CD4-positive, alpha-beta memory T cell (primary cell): ENCODE measurements around the gene SAMD4A. TPM values are rescaled to one million over a fixed set of nuclear protein-coding genes. Genes with fewer than 3 reads are reported as not detected.

Experiments
- CTCF ChIA-PET: fragments of 350-600 bp; sonication (Branson Sonifier 250); formaldehyde crosslinking; loops from one replicate; lab custom pipeline; 2021; ENCODE audit warnings: inconsistent platforms; ENCODE audit not compliant: partially characterized antibody; lab: Charles Lee
- POLR2A ChIA-PET: fragments of 350-600 bp; sonication (Branson Sonifier 250); formaldehyde crosslinking; loops from one replicate; lab custom pipeline; 2021; ENCODE audit not compliant: partially characterized antibody; lab: Charles Lee
- DNase-seq, 5 donors: peaks; one replicate each; pipeline versions ENCODE4 v3.0.0 to v3.0.0-alpha.2; 2020 to 2022; ENCODE audit warnings: mixed read lengths in 1 of 5
- H3K27ac ChIP-seq: one replicate; pipeline ENCODE4 v1.7.0; 2013; ENCODE audit warnings: low read depth, low read length
- H3K27me3 ChIP-seq: 2 replicates; pipeline ENCODE4 v1.7.0; 2013; ENCODE audit warnings: mild to moderate bottlenecking, low read length, moderate library complexity; ENCODE audit not compliant: insufficient read depth
- H3K36me3 ChIP-seq: 2 replicates; pipeline ENCODE4 v1.7.0; 2013; ENCODE audit warnings: mild to moderate bottlenecking, low read length, moderate library complexity; ENCODE audit not compliant: insufficient read depth
- H3K4me1 ChIP-seq: 2 replicates; pipeline ENCODE4 v1.7.0; 2013; ENCODE audit warnings: mild to moderate bottlenecking, low read length, moderate library complexity; ENCODE audit not compliant: insufficient read depth
- H3K4me3 ChIP-seq, 2 donors: one replicate each; pipeline ENCODE4 v1.7.0; 2013; ENCODE audit warnings: low read length in 2 of 2, mild to moderate bottlenecking in 1 of 2
- H3K9me3 ChIP-seq, 2 donors: one replicate each; pipeline ENCODE4 v1.7.0; 2013; ENCODE audit warnings: low read length in 2 of 2, control low read depth in 1 of 2; ENCODE audit not compliant: control insufficient read depth in 1 of 2
- H3K27ac Mint-ChIP-seq, 7 donors: one replicate each; pipeline ENCODE4 v1.8.0; 2020 to 2021; ENCODE audit warnings: mixed read lengths in 7 of 7, mild to moderate bottlenecking in 6 of 7, inconsistent platforms in 3 of 7, moderate library complexity in 3 of 7
- H3K27me3 Mint-ChIP-seq, 2 donors: one replicate each; pipeline ENCODE4 v1.8.0; 2020 to 2021; ENCODE audit warnings: mixed read lengths in 2 of 2
- H3K36me3 Mint-ChIP-seq, 2 donors: one replicate each; pipeline ENCODE4 v1.8.0; 2020 to 2021; ENCODE audit warnings: mixed read lengths in 2 of 2, inconsistent platforms in 1 of 2, mild to moderate bottlenecking in 1 of 2
- H3K4me1 Mint-ChIP-seq, 4 donors: one replicate each; pipeline ENCODE4 v1.8.0; 2020 to 2021; ENCODE audit warnings: mixed read lengths in 4 of 4, mild to moderate bottlenecking in 1 of 4
- H3K4me3 Mint-ChIP-seq, 8 donors: one replicate each; pipeline ENCODE4 v1.8.0; 2020 to 2021; ENCODE audit warnings: mixed read lengths in 8 of 8, mild to moderate bottlenecking in 7 of 8, moderate library complexity in 6 of 8, inconsistent platforms in 3 of 8
- H3K9me3 Mint-ChIP-seq, 8 donors: one replicate each; pipeline ENCODE4 v1.8.0; 2020 to 2021; ENCODE audit warnings: mixed read lengths in 8 of 8, mild to moderate bottlenecking in 5 of 8, inconsistent platforms in 3 of 8, moderate library complexity in 1 of 8
- intact Hi-C: fragments of 100-400 bp; cut with micrococcal nuclease; formaldehyde crosslinking; loops from one replicate; pipeline ENCODE4 v1.15.1; 2023
- polyA plus RNA-seq, 2 donors: library from polyadenylated mRNA; unstranded; fragments of 300-500 nt; fragmentation: Illumina TruSeq; gene quantifications; one replicate each; pipeline ENCODE4 v1.2.3, GENCODE V29; 2021
- total RNA-seq, 2 experiments: library from RNA; stranded (reverse); gene quantifications; one replicate each; pipeline ENCODE4 v1.2.3, GENCODE V29; 2021

The SAMD4A gene
- total and polyA plus RNA-seq, 4 experiments from 2014 or later = 0.72 to 1.4 (median 0.93) TPM; not detected in 1

DNA sequence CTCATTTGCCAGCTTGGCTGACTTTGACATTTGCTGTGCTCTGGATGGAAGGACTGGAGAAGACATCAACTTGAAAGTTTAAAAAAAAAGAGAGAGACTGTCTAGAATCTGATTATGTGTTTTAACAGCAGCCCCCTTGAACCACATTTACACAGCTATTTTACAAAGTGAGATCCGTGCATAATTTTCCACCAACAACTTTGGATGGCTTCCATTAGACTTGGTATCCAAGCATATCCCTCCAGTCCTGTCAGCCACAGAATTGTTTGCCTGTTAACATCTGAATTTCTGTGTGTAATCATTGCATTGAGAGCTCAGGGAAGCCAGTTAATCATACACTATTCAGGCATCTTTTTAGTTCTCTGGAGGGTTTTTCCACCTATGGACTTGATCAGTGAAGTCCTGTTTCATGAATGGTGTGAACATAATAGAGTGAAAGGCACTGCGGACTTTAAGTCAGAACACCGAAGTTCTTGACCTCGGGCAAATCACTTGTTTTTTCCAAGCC, 93.7 kb downstream of the SAMD4A start:
- Mint-ChIP-seq H3K36me3 (no peaks in the 10 kb centered on the region), H3K4me1 (no peaks in the 10 kb centered on the region), H3K27me3 (no peaks in the 10 kb centered on the region), H3K9me3 (no peaks in the 10 kb centered on the region), H3K27ac (no peak overlapping the region), H3K4me3 (no peak overlapping the region)
- H3K4me1 ChIP-seq = no peaks in the 10 kb centered on the region
- POLR2A ChIA-PET = no interaction called here
- no peak overlapping the region for H3K27ac ChIP-seq
- no peak for DNase-seq
- CTCF ChIA-PET = interaction anchor here (1.5 to 2.0 kb wide), 2 partner anchors 10 to 97 kb away, joined by 4 to 7 read pairs; no protein-coding TSS in a partner anchor
- no peaks in the 10 kb centered on the region for H3K9me3 ChIP-seq
- intact Hi-C loops = no loop called here
- H3K4me3 ChIP-seq = no peak overlapping the region
- H3K27me3 ChIP-seq = no peaks in the 10 kb centered on the region
- H3K36me3 ChIP-seq = no peaks in the 10 kb centered on the region

- Mint-ChIP-seq H3K27me3 (no peaks in the 10 kb centered on the region), H3K4me3 (no peak overlapping the region), H3K36me3 (no peaks in the 10 kb centered on the region), H3K4me1 (no peaks in the 10 kb centered on the region), H3K27ac (no peak overlapping the region), H3K9me3 (no peaks in the 10 kb centered on the region)
- Histone ChIP-seq H3K27me3 (no peaks in the 10 kb centered on the region), H3K36me3 (no peaks in the 10 kb centered on the region), H3K27ac (no peak overlapping the region), H3K9me3 (no peaks in the 10 kb centered on the region), H3K4me3 (no peak overlapping the region), H3K4me1 (no peaks in the 10 kb centered on the region)
- ChIA-PET CTCF (no interaction called here), POLR2A (no interaction called here)
- intact Hi-C loops = no loop called here
- no peak for DNase-seq
Measured at GRCh38 chr14:54662491-54663133, 95.7 kb downstream of the SAMD4A start.

GRCh38 chr14:54664961-54665360, 98.0 kb downstream of the SAMD4A start:
- Mint-ChIP-seq H3K4me3 (no peak overlapping the region), H3K27ac (no peak overlapping the region), H3K36me3 (no peaks in the 10 kb centered on the region), H3K27me3 (no peaks in the 10 kb centered on the region), H3K4me1 (peaks cover 5 to 6% (median 6%) of the 10 kb centered on the region in 4 donors), H3K9me3 (no peaks in the 10 kb centered on the region)
- intact Hi-C loops = no loop called here
- H3K4me3 ChIP-seq = no peak overlapping the region
- DNase-seq = no peak
- no peaks in the 10 kb centered on the region for H3K27me3 ChIP-seq
- ChIA-PET POLR2A (no interaction called here), CTCF (interaction anchor here (1.0 to 1.4 kb wide), 2 partner anchors 25 to 101 kb away, joined by 3 read pairs; no protein-coding TSS in a partner anchor)
- no peaks in the 10 kb centered on the region for H3K9me3 ChIP-seq
- peaks cover 6% of the 10 kb centered on the region for H3K4me1 ChIP-seq
- H3K36me3 ChIP-seq = no peaks in the 10 kb centered on the region
- H3K27ac ChIP-seq = no peak overlapping the region

- Histone ChIP-seq H3K9me3 (no peaks in the 10 kb centered on the region), H3K27me3 (no peaks in the 10 kb centered on the region), H3K4me1 (peaks cover 16% of the 10 kb centered on the region), H3K4me3 (no peak overlapping the region), H3K36me3 (no peaks in the 10 kb centered on the region), H3K27ac (no peak overlapping the region)
- H3K4me3 Mint-ChIP-seq = no peak overlapping the region
- ChIA-PET CTCF (interaction anchor here (1.4 kb wide), 1 partner anchor 102 kb away, joined by 3 read pairs; no protein-coding TSS in a partner anchor), POLR2A (no interaction called here)
- DNase-seq = no peak
- intact Hi-C loops = no loop called here
- H3K27ac Mint-ChIP-seq = no peak overlapping the region
- no peaks in the 10 kb centered on the region for H3K9me3 Mint-ChIP-seq
- no peaks in the 10 kb centered on the region for H3K36me3 Mint-ChIP-seq
- H3K27me3 Mint-ChIP-seq = no peaks in the 10 kb centered on the region
- H3K4me1 Mint-ChIP-seq = peaks cover 13 to 16% (median 15%) of the 10 kb centered on the region in 4 donors
Measured at GRCh38 chr14:54665946-54666345, 99.0 kb downstream of the SAMD4A start.

DNA sequence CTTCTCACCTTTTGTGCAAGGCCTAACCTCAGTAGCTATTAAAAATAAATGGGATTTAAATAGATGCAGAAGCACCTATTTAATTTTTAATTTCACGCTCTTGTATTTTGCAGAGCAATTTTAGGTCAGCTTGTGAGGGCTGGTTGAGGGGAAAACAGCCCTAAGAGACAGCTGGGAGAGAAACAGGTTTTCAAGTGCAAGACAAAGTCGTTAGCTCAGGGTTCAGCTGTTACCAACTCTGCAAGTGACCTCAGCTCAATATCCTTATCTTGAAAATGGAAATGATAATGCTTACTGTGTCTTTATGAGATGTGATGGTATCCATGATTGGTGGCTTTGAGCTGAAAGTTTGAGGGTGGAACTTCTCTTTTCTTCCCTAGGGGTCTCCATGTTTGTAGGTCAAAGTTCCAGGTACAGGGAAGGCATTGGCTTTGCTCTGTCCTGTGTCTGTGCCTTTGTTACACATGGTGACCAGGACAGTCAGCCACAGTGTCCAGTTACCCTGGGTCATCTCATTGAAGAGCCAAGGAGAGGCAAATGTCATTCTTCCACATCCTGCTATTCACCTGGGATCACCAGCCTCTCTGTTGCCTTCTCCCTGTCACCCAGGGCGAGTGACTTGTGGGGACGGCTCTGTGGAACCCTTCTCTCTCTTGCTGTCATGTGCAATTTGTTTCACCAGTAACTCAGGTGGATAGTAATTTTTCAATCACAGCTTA, 100.3 kb downstream of the SAMD4A start:
- no peak overlapping the region for H3K27ac ChIP-seq
- intact Hi-C loops = no loop called here
- POLR2A ChIA-PET = no interaction called here
- Mint-ChIP-seq H3K27me3 (peaks cover 0 to 2% of the 10 kb centered on the region in 2 donors), H3K36me3 (no peaks in the 10 kb centered on the region), H3K27ac (peak overlapping the region in 1 of 7 donors; percentile 12), H3K4me1 (peaks cover 13 to 22% (median 19%) of the 10 kb centered on the region in 4 donors), H3K9me3 (no peaks in the 10 kb centered on the region), H3K4me3 (no peak overlapping the region)
- no peak overlapping the region for H3K4me3 ChIP-seq
- peaks cover 17% of the 10 kb centered on the region for H3K4me1 ChIP-seq
- H3K9me3 ChIP-seq = no peaks in the 10 kb centered on the region
- no peak for DNase-seq
- CTCF ChIA-PET = no interaction called here
- H3K36me3 ChIP-seq = no peaks in the 10 kb centered on the region
- H3K27me3 ChIP-seq = no peaks in the 10 kb centered on the region

DNA sequence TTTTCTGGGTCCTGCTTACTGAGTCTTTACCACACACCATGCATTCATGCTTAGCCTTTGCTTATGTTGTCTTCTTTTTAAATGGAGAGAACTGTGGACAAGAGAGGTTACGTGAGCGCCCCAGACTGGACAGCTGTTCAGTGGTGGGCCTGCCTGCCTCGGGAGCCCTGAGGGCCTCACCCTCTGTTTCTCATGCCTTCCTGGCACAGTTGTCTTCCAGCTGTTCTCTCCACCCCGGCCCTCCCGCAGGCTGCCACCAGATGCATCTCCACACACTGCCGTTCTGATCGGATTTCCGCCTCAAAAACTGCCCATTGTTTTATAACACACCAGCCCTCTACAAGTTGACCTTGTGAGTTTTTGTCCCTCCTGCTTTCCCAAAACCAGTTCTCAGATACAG, 100.8 kb downstream of the SAMD4A start:
- no peaks in the 10 kb centered on the region for H3K36me3 Mint-ChIP-seq

More for the DNA sequence above, 100.8 kb downstream of the SAMD4A start:
- no peak overlapping the region for H3K27ac ChIP-seq
- no peak overlapping the region for H3K4me3 ChIP-seq
- POLR2A ChIA-PET = no interaction called here
- H3K27me3 ChIP-seq = no peaks in the 10 kb centered on the region
- no peaks in the 10 kb centered on the region for H3K36me3 ChIP-seq
- H3K4me1 Mint-ChIP-seq = peaks cover 13 to 22% (median 19%) of the 10 kb centered on the region in 4 donors
- H3K27ac Mint-ChIP-seq = no peak overlapping the region
- H3K27me3 Mint-ChIP-seq = peaks cover 1 to 2% of the 10 kb centered on the region in 2 donors
- H3K9me3 ChIP-seq = no peaks in the 10 kb centered on the region
- H3K4me3 Mint-ChIP-seq = no peak overlapping the region
- CTCF ChIA-PET = no interaction called here
- no peaks in the 10 kb centered on the region for H3K9me3 Mint-ChIP-seq
- H3K4me1 ChIP-seq = peaks cover 17% of the 10 kb centered on the region
- DNase-seq = no peak
- intact Hi-C loops = no loop called here
